DND-41 (cell line): ENCODE data around the gene ZNF484.

Source experiments
- EZH2 ChIP-seq: IDR thresholded peaks from 3 replicates; pipeline ENCODE4 v1.6.1; 2012; ENCODE audit warnings: borderline replicate concordance, low read depth, mild to moderate bottlenecking, moderate library complexity, low read length, inconsistent platforms; ENCODE audit not compliant: severe bottlenecking
- TF ChIP-seq, protein P1 (sequence below): IDR thresholded peaks from 2 replicates; pipeline ENCODE4 v1.5.1; 2012; ENCODE audit warnings: borderline replicate concordance, low read length, moderate library complexity, mild to moderate bottlenecking; ENCODE audit not compliant: poor library complexity, severe bottlenecking; ENCODE audit errors: extremely low read depth

DNA sequence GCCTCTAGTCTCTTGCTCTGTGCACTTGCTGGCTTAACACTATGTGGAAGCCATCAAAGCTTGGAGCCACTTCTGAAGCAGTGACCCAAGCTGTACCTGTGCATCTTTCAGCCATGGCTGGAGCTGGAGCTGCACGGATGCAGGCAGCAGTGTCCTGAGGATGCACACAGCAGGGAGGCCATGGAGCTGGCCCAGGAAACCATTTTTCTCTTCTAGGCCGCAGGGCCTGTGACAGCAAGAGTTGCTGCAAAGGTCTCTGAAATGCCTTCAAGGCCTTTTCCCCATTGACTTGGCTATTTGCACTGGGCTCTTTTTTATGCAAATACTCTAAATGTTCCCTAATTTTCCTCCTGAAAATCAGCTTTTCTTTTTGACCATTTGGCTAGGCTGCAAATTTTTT is 12.9 kb upstream of the ZNF484 start:
- TF ChIP-seq, protein P1, sequence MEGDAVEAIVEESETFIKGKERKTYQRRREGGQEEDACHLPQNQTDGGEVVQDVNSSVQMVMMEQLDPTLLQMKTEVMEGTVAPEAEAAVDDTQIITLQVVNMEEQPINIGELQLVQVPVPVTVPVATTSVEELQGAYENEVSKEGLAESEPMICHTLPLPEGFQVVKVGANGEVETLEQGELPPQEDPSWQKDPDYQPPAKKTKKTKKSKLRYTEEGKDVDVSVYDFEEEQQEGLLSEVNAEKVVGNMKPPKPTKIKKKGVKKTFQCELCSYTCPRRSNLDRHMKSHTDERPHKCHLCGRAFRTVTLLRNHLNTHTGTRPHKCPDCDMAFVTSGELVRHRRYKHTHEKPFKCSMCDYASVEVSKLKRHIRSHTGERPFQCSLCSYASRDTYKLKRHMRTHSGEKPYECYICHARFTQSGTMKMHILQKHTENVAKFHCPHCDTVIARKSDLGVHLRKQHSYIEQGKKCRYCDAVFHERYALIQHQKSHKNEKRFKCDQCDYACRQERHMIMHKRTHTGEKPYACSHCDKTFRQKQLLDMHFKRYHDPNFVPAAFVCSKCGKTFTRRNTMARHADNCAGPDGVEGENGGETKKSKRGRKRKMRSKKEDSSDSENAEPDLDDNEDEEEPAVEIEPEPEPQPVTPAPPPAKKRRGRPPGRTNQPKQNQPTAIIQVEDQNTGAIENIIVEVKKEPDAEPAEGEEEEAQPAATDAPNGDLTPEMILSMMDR = no peak
- TF ChIP-seq EZH2 = no peak
